Hepatocyte (in vitro differentiated cells): ENCODE results near the gene TFDP1.

Experiments used
- EZH2 ChIP-seq: fragments of 200-600 bp; sonication (generic); IDR thresholded peaks from 2 replicates; pipeline ENCODE4 v1.6.1; 2016; ENCODE audit warnings: antibody characterized with exemption, mild to moderate bottlenecking, borderline replicate concordance
- EZH2phosphoT487 ChIP-seq: fragments of 200-600 bp; sonication (generic); IDR thresholded peaks from one replicate; pipeline ENCODE4 v1.6.1; 2018; ENCODE audit warnings: antibody characterized with exemption, mild to moderate bottlenecking, low read depth, moderate library complexity; ENCODE audit not compliant: unreplicated experiment, severe bottlenecking
- TF ChIP-seq, protein P1 (sequence below): fragments of 200-600 bp; sonication (generic); IDR thresholded peaks from 2 replicates; pipeline ENCODE4 v1.5.1; 2016; ENCODE audit warnings: antibody characterized with exemption, mild to moderate bottlenecking; ENCODE audit not compliant: poor library complexity

DNA sequence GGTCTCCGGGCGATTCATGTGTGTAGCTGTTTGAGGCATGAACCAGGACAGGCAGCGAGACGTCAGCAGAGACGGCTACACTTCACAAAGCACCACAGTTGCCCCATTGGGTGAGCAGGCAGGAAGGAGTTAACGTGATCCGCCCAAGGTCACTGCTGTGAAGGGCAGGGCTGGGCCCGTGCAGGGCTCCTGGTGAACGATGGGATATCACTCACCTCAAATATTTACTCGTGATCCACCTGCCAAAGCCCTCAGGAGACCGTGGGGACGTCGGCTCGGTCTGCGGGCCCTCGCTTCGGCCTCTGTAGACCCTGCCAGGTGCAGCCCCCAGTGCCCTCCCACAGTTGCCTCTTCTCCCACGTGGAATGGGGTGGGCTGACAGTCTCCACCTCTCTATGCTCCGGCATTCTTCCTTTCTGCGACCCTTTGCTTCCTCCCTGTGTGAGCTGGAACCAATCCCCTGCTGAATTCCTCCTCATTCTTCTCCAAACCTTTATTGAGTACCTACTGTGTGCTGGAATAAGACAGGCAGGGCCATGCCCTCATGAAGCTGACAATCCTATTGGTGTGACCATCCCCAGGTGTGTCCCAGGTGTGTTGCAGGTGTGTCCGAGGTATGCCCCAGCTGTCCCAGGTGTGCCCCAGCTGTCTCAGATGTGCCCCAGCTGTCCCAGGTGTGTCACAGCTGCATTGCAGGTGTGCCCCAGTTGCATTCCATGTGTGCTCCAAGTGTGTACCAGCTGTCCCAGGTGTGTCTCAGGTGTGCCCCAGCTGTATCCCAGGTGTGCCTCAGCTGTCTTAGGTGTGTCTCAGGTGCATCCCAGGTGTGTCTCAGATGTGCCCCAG, 80.4 kb downstream of the TFDP1 start:
- no peak for TF ChIP-seq EZH2phosphoT487
- TF ChIP-seq, protein P1, sequence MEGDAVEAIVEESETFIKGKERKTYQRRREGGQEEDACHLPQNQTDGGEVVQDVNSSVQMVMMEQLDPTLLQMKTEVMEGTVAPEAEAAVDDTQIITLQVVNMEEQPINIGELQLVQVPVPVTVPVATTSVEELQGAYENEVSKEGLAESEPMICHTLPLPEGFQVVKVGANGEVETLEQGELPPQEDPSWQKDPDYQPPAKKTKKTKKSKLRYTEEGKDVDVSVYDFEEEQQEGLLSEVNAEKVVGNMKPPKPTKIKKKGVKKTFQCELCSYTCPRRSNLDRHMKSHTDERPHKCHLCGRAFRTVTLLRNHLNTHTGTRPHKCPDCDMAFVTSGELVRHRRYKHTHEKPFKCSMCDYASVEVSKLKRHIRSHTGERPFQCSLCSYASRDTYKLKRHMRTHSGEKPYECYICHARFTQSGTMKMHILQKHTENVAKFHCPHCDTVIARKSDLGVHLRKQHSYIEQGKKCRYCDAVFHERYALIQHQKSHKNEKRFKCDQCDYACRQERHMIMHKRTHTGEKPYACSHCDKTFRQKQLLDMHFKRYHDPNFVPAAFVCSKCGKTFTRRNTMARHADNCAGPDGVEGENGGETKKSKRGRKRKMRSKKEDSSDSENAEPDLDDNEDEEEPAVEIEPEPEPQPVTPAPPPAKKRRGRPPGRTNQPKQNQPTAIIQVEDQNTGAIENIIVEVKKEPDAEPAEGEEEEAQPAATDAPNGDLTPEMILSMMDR, result no peak
- no peak for TF ChIP-seq EZH2
